Measurements from ENCODE around the gene REEP6.

GRCh38 chr19:1534972-1535371 is 44.0 kb downstream of the REEP6 start:
- TF ChIP-seq CTCF (IDR thresholded peaks at IDR 0.05; ENCODE audit: low read length) (no peak), EZH2 (optimal IDR thresholded peaks at IDR 0.05; ENCODE audit: low read depth, low read length) (no peak)

All from MM.1S (cell line).